Activated naive CD8-positive, alpha-beta T cell treated with anti-CD3 and anti-CD28 coated beads for 36 hours (primary cell): ENCODE data around the gene PHF10. TPM values are rescaled to one million over a fixed set of nuclear protein-coding genes. Genes with fewer than 3 reads are reported as not detected.

Source experiments
- DNase-seq: peaks from one replicate; pipeline ENCODE4 v3.0.0; 2021
- H3K27ac Mint-ChIP-seq: one replicate; pipeline ENCODE4 v1.8.0; 2022; ENCODE audit warnings: mild to moderate bottlenecking, moderate library complexity, mixed read lengths
- H3K27me3 Mint-ChIP-seq: one replicate; pipeline ENCODE4 v1.8.0; 2022; ENCODE audit warnings: mild to moderate bottlenecking, mixed read lengths
- H3K36me3 Mint-ChIP-seq: one replicate; pipeline ENCODE4 v1.8.0; 2021; ENCODE audit warnings: mild to moderate bottlenecking, mixed read lengths
- H3K4me1 Mint-ChIP-seq: one replicate; pipeline ENCODE4 v1.8.0; 2021; ENCODE audit warnings: mixed read lengths
- H3K4me3 Mint-ChIP-seq: one replicate; pipeline ENCODE4 v1.8.0; 2022; ENCODE audit warnings: mild to moderate bottlenecking, moderate library complexity, mixed read lengths
- H3K9me3 Mint-ChIP-seq: one replicate; pipeline ENCODE4 v1.8.0; 2022; ENCODE audit warnings: mixed read lengths
- total RNA-seq, 2 experiments: library from RNA; stranded (reverse); gene quantifications; one replicate each; pipeline ENCODE4 v1.2.3, GENCODE V29; 2021

Gene PHF10
- total RNA-seq, 2 experiments from 2014 or later: 72.7 to 79.8 TPM

- Mint-ChIP-seq H3K27ac (peak overlapping the region; percentile 49), H3K36me3 (peaks cover 12% of the 10 kb centered on the region), H3K4me3 (no peak overlapping the region), H3K4me1 (peaks cover 9% of the 10 kb centered on the region), H3K27me3 (no peaks in the 10 kb centered on the region), H3K9me3 (no peaks in the 10 kb centered on the region)
- DNase-seq: no peak
These were observed 54.4 kb downstream of the PHF10 start for GRCh38 chr6:169669889-169670288.

- no peaks in the 10 kb centered on the region for H3K27me3 Mint-ChIP-seq
- DNase-seq: no peak
- no peak overlapping the region for H3K27ac Mint-ChIP-seq
- no peaks in the 10 kb centered on the region for H3K9me3 Mint-ChIP-seq
- H3K36me3 Mint-ChIP-seq: peaks cover 6% of the 10 kb centered on the region
- peaks cover 9% of the 10 kb centered on the region for H3K4me1 Mint-ChIP-seq
- no peak overlapping the region for H3K4me3 Mint-ChIP-seq
These were observed 55.2 kb downstream of the PHF10 start for GRCh38 chr6:169669147-169669546.

- Mint-ChIP-seq H3K27me3 (no peaks in the 10 kb centered on the region), H3K4me3 (no peak overlapping the region), H3K9me3 (no peaks in the 10 kb centered on the region), H3K36me3 (peaks cover 10% of the 10 kb centered on the region), H3K27ac (no peak overlapping the region), H3K4me1 (peaks cover 9% of the 10 kb centered on the region)
- no peak for DNase-seq
These were observed 56.0 kb downstream of the PHF10 start for GRCh38 chr6:169668203-169668847.

GRCh38 chr6:169667716-169668115 is 56.6 kb downstream of the PHF10 start:
- H3K27me3 Mint-ChIP-seq: no peaks in the 10 kb centered on the region
- no peak overlapping the region for H3K27ac Mint-ChIP-seq
- no peaks in the 10 kb centered on the region for H3K9me3 Mint-ChIP-seq
- peaks cover 9% of the 10 kb centered on the region for H3K4me1 Mint-ChIP-seq
- H3K36me3 Mint-ChIP-seq: peaks cover 10% of the 10 kb centered on the region
- no peak overlapping the region for H3K4me3 Mint-ChIP-seq
- no peak for DNase-seq

- Mint-ChIP-seq H3K27me3 (no peaks in the 10 kb centered on the region), H3K4me3 (no peak overlapping the region), H3K27ac (no peak overlapping the region), H3K36me3 (peaks cover 10% of the 10 kb centered on the region), H3K4me1 (peaks cover 9% of the 10 kb centered on the region), H3K9me3 (no peaks in the 10 kb centered on the region)
- no peak for DNase-seq
These were observed 57.9 kb downstream of the PHF10 start for GRCh38 chr6:169666441-169666840.

GRCh38 chr6:169665289-169665688 is 59.0 kb downstream of the PHF10 start:
- H3K9me3 Mint-ChIP-seq: no peaks in the 10 kb centered on the region

GRCh38 chr6:169664227-169664626 is 60.1 kb downstream of the PHF10 start:
- no peak overlapping the region for H3K4me3 Mint-ChIP-seq
- no peak overlapping the region for H3K27ac Mint-ChIP-seq
- H3K27me3 Mint-ChIP-seq: no peaks in the 10 kb centered on the region
- no peak for DNase-seq
- no peaks in the 10 kb centered on the region for H3K4me1 Mint-ChIP-seq
- peaks cover 8% of the 10 kb centered on the region for H3K36me3 Mint-ChIP-seq
- no peaks in the 10 kb centered on the region for H3K9me3 Mint-ChIP-seq

More at GRCh38 chr6:169665289-169665688, 59.0 kb downstream of the PHF10 start:
- no peak overlapping the region for H3K4me3 Mint-ChIP-seq
- no peaks in the 10 kb centered on the region for H3K27me3 Mint-ChIP-seq
- no peak for DNase-seq
- no peak overlapping the region for H3K27ac Mint-ChIP-seq
- H3K36me3 Mint-ChIP-seq: peaks cover 7% of the 10 kb centered on the region
- H3K4me1 Mint-ChIP-seq: peaks cover 6% of the 10 kb centered on the region

GRCh38 chr6:169663468-169663867 is 60.8 kb downstream of the PHF10 start:
- H3K27ac Mint-ChIP-seq: no peak overlapping the region
- no peaks in the 10 kb centered on the region for H3K9me3 Mint-ChIP-seq
- no peak overlapping the region for H3K4me3 Mint-ChIP-seq
- peaks cover 8% of the 10 kb centered on the region for H3K36me3 Mint-ChIP-seq
- DNase-seq: no peak
- no peaks in the 10 kb centered on the region for H3K27me3 Mint-ChIP-seq
- no peaks in the 10 kb centered on the region for H3K4me1 Mint-ChIP-seq

GRCh38 chr6:169661391-169661756 is 62.9 kb downstream of the PHF10 start:
- Mint-ChIP-seq H3K4me1 (no peaks in the 10 kb centered on the region), H3K36me3 (peaks cover 13% of the 10 kb centered on the region), H3K9me3 (no peaks in the 10 kb centered on the region), H3K4me3 (no peak overlapping the region), H3K27ac (no peak overlapping the region), H3K27me3 (no peaks in the 10 kb centered on the region)
- DNase-seq: no peak

- no peak for DNase-seq
- Mint-ChIP-seq H3K9me3 (no peaks in the 10 kb centered on the region), H3K27ac (no peak overlapping the region), H3K36me3 (peaks cover 15% of the 10 kb centered on the region), H3K4me3 (no peak overlapping the region), H3K4me1 (no peaks in the 10 kb centered on the region), H3K27me3 (no peaks in the 10 kb centered on the region)
These were observed 63.4 kb downstream of the PHF10 start for GRCh38 chr6:169660751-169661390.

GRCh38 chr6:169659820-169660610 is 64.3 kb downstream of the PHF10 start:
- peaks cover 16% of the 10 kb centered on the region for H3K36me3 Mint-ChIP-seq
- H3K27ac Mint-ChIP-seq: no peak overlapping the region
- H3K27me3 Mint-ChIP-seq: no peaks in the 10 kb centered on the region
- no peak for DNase-seq
- peaks cover 5% of the 10 kb centered on the region for H3K4me1 Mint-ChIP-seq
- no peak overlapping the region for H3K4me3 Mint-ChIP-seq
- H3K9me3 Mint-ChIP-seq: no peaks in the 10 kb centered on the region

- H3K36me3 Mint-ChIP-seq: peaks cover 17% of the 10 kb centered on the region
- H3K9me3 Mint-ChIP-seq: no peaks in the 10 kb centered on the region
- H3K27me3 Mint-ChIP-seq: no peaks in the 10 kb centered on the region
- DNase-seq: no peak
- H3K4me1 Mint-ChIP-seq: peaks cover 7% of the 10 kb centered on the region
- H3K4me3 Mint-ChIP-seq: no peak overlapping the region
- peak overlapping the region; percentile 62 for H3K27ac Mint-ChIP-seq
These were observed 67.1 kb downstream of the PHF10 start for GRCh38 chr6:169657284-169657610.

- Mint-ChIP-seq H3K27ac (peak overlapping the region; percentile 62), H3K4me3 (no peak overlapping the region), H3K9me3 (no peaks in the 10 kb centered on the region), H3K36me3 (peaks cover 17% of the 10 kb centered on the region), H3K4me1 (peaks cover 7% of the 10 kb centered on the region), H3K27me3 (no peaks in the 10 kb centered on the region)
- no peak for DNase-seq
These were observed 67.6 kb downstream of the PHF10 start for GRCh38 chr6:169656546-169657283.

- Mint-ChIP-seq H3K36me3 (peaks cover 16% of the 10 kb centered on the region), H3K27ac (peak overlapping the region; percentile 74), H3K27me3 (no peaks in the 10 kb centered on the region), H3K4me3 (peak overlapping the region; percentile 75), H3K9me3 (no peaks in the 10 kb centered on the region), H3K4me1 (peaks cover 7% of the 10 kb centered on the region)
- peak; percentile 70 for DNase-seq
These were observed 69.5 kb downstream of the PHF10 start for GRCh38 chr6:169654598-169655391.
